Motor neuron (in vitro differentiated cells): Measurements from ENCODE around the gene PEX26. TPM values are rescaled to one million over a fixed set of nuclear protein-coding genes. Genes with fewer than 3 reads are reported as not detected.

Experiments
- ATAC-seq, 8 experiments: fragments of 200-7000 bp; cut with Tn5 transposase; replicated peaks in 6 of 8; 2 replicates each; pipeline ENCODE4 v1.8.0; 2021; ENCODE audit warnings: mild to moderate bottlenecking in 8 of 8, moderate library complexity in 8 of 8
- H3K27ac ChIP-seq, 2 donors: fragments of 250-450 bp; sonication (Bioruptor Pico); 2 replicates each; pipeline ENCODE4 v1.9.0; 2021; ENCODE audit warnings: antibody characterized with exemption in 2 of 2, mild to moderate bottlenecking in 2 of 2, moderate library complexity in 1 of 2
- H3K4me1 ChIP-seq, 2 donors: fragments of 250-450 bp; sonication (Bioruptor Pico); replicated peaks in 1 of 2; 2 replicates each; pipeline ENCODE4 v1.6.1; 2021; ENCODE audit warnings: antibody characterized with exemption in 2 of 2, mild to moderate bottlenecking in 2 of 2, moderate library complexity in 1 of 2
- H3K4me3 ChIP-seq, 5 donors: fragments of 250-450 bp; sonication (Bioruptor Pico); 2 replicates each; pipeline ENCODE4 v1.9.0; 2021; ENCODE audit warnings: antibody characterized with exemption in 5 of 5, mild to moderate bottlenecking in 5 of 5, moderate library complexity in 4 of 5
- WGBS, 10 experiments: fragments of 450-650 bp; shearing (Covaris generic); methylation state at CpG; one replicate each; pipeline ENCODE4 v1.0.0; 2022; 5-methylcytosine and 5-hydroxymethylcytosine counted together
- in situ Hi-C, 9 experiments: fragments of 400-800 bp; cut with MboI; loops; one replicate each; pipeline ENCODE4 v1.15.0; 2021; ENCODE audit warnings: low sequenced_read_pairs in 9 of 9, low pct_unique_long_range_greater_than_20kb in 2 of 9; ENCODE audit not compliant: unreplicated experiment in 9 of 9
- total RNA-seq, 8 experiments: library from RNA; unstranded; fragments of 300-600 nt; gene quantifications; 2 replicates each; pipeline versions ENCODE4 v1.2.3 to v1.2.4, GENCODE V29; 2022

PEX26 gene
- total RNA-seq, 8 experiments from 2014 or later, result 10.5 to 25.1 (median 19.4) TPM

- Histone ChIP-seq H3K4me3 (peak overlapping the region; percentile 55 to 91 (median 68)), H3K4me1 (peaks cover 16 to 18% of the 10 kb centered on the region in 2 donors), H3K27ac (peak overlapping the region in 1 of 2 donors; percentile 72)
- no peak for ATAC-seq
- 0 to 45% (median 14%) methylated on average over 1 to 10 of the region's 10 CpGs for WGBS, 10 experiments
- in situ Hi-C loops, result loop anchor here in 5 of 9 experiments (10.0 kb wide), 1 partner anchor 242 kb away; no protein-coding TSS in a partner anchor
Measured at GRCh38 chr22:18077087-18077638, 627 bp upstream of the PEX26 start.

- ATAC-seq, result peak in 3 of 8 experiments; percentile 6 to 22 (median 6)
- in situ Hi-C loops, result loop anchor here in 5 of 9 experiments (10.0 kb wide), 1 partner anchor 244 kb away; no protein-coding TSS in a partner anchor
- Histone ChIP-seq H3K4me3 (peak overlapping the region; percentile 55 to 91 (median 68)), H3K4me1 (peaks cover 16 to 18% of the 10 kb centered on the region in 2 donors), H3K27ac (peak overlapping the region; percentile 22 to 73)
- WGBS, 10 experiments, result 13 to 67% (median 40%) methylated on average over 1 to 29 of the region's 45 CpGs; no CpG with 5 or more reads in 5 of the 10 experiments
Measured at GRCh38 chr22:18078329-18079041, 695 bp downstream of the PEX26 start.

- Histone ChIP-seq H3K4me3 (no peak overlapping the region), H3K4me1 (peaks cover 16 to 18% of the 10 kb centered on the region in 2 donors), H3K27ac (no peak overlapping the region)
- WGBS, 10 experiments, result 0 to 80% (median 54%) methylated on average over 1 to 3 of the region's 4 CpGs; no CpG with 5 or more reads in 4 of the 10 experiments
- ATAC-seq, result no peak
- in situ Hi-C loops, result loop anchor here in 5 of 9 experiments (10.0 kb wide), 1 partner anchor 245 kb away; no protein-coding TSS in a partner anchor
Measured at GRCh38 chr22:18079706-18080233, 2.0 kb downstream of the PEX26 start.

- 85 to 100% (median 97%) methylated on average over 1 to 5 of the region's 5 CpGs; no CpG with 5 or more reads in 1 of the 10 experiments for WGBS, 10 experiments
- Histone ChIP-seq H3K4me3 (no peak overlapping the region), H3K27ac (no peak overlapping the region), H3K4me1 (peaks cover 10 to 13% of the 10 kb centered on the region in 2 donors)
- ATAC-seq, result no peak
- in situ Hi-C loops, result no loop called here
Measured at GRCh38 chr22:18081416-18081815, 3.6 kb downstream of the PEX26 start.

- WGBS, 10 experiments, result 21 to 100% (median 68%) methylated on average over 1 to 2 of the region's 2 CpGs
Measured at GRCh38 chr22:18082467-18082866, 4.7 kb downstream of the PEX26 start.

GRCh38 chr22:18083406-18083805 is 5.6 kb downstream of the PEX26 start:
- H3K4me1 ChIP-seq, result peaks cover 6 to 7% of the 10 kb centered on the region in 2 donors
- no peak overlapping the region for H3K4me3 ChIP-seq
- ATAC-seq, result no peak
- in situ Hi-C loops, result no loop called here
- H3K27ac ChIP-seq, result no peak overlapping the region
- WGBS, 10 experiments, result 90 to 95% (median 94%) methylated on average over 3 to 10 of the region's 10 CpGs; no CpG with 5 or more reads in 6 of the 10 experiments

More at GRCh38 chr22:18082467-18082866, 4.7 kb downstream of the PEX26 start:
- Histone ChIP-seq H3K4me1 (peaks cover 6 to 7% of the 10 kb centered on the region in 2 donors), H3K27ac (no peak overlapping the region), H3K4me3 (no peak overlapping the region)
- in situ Hi-C loops, result no loop called here
- ATAC-seq, result no peak

- in situ Hi-C loops, result no loop called here
- peak in 2 of 8 experiments; percentile 97 to 99 for ATAC-seq
Measured at GRCh38 chr22:18085188-18085587, 7.4 kb downstream of the PEX26 start.

GRCh38 chr22:18087350-18087855 is 9.6 kb downstream of the PEX26 start:
- 61 to 100% (median 73%) methylated on average over 1 to 7 of the region's 13 CpGs; no CpG with 5 or more reads in 5 of the 10 experiments for WGBS, 10 experiments
- H3K27ac ChIP-seq, result no peak overlapping the region
- no peak for ATAC-seq
- H3K4me1 ChIP-seq, result no peaks in the 10 kb centered on the region
- in situ Hi-C loops, result no loop called here
- H3K4me3 ChIP-seq, result no peak overlapping the region

More at GRCh38 chr22:18085188-18085587, 7.4 kb downstream of the PEX26 start:
- no peak overlapping the region for H3K27ac ChIP-seq
- no peak overlapping the region for H3K4me3 ChIP-seq
- H3K4me1 ChIP-seq, result no peaks in the 10 kb centered on the region

- no peak for ATAC-seq
- Histone ChIP-seq H3K4me1 (no peaks in the 10 kb centered on the region), H3K27ac (no peak overlapping the region), H3K4me3 (no peak overlapping the region)
- in situ Hi-C loops, result no loop called here
- WGBS, 10 experiments, result 95 to 100% (median 100%) methylated on average over 1 to 6 of the region's 11 CpGs; no CpG with 5 or more reads in 3 of the 10 experiments
Measured at GRCh38 chr22:18088825-18089568, 11.2 kb downstream of the PEX26 start.

- no peaks in the 10 kb centered on the region for H3K4me1 ChIP-seq
- in situ Hi-C loops, result no loop called here
- ATAC-seq, result no peak
- no peak overlapping the region for H3K4me3 ChIP-seq
- WGBS, 10 experiments, result 90 to 100% (median 100%) methylated on average over 1 to 7 of the region's 8 CpGs; no CpG with 5 or more reads in 2 of the 10 experiments
- H3K27ac ChIP-seq, result no peak overlapping the region
Measured at GRCh38 chr22:18090286-18090685, 12.5 kb downstream of the PEX26 start.

- in situ Hi-C loops, result no loop called here
- WGBS, 10 experiments, result 15 to 100% (median 62%) methylated on average over 1 to 4 of the region's 7 CpGs; no CpG with 5 or more reads in 3 of the 10 experiments
- Histone ChIP-seq H3K4me3 (no peak overlapping the region), H3K27ac (peak overlapping the region in 1 of 2 donors; percentile 21), H3K4me1 (no peaks in the 10 kb centered on the region)
- ATAC-seq, result peak in 2 of 8 experiments; percentile 10 to 23
Measured at GRCh38 chr22:18091478-18091877, 13.7 kb downstream of the PEX26 start.

- H3K27ac ChIP-seq, result peak overlapping the region in 1 of 2 donors; percentile 21
- peak in 5 of 8 experiments; percentile 24 to 97 (median 89) for ATAC-seq
- in situ Hi-C loops, result no loop called here
- WGBS, 10 experiments, result 0 to 99% (median 85%) methylated on average over 2 to 14 of the region's 22 CpGs; no CpG with 5 or more reads in 3 of the 10 experiments
- H3K4me3 ChIP-seq, result no peak overlapping the region
- H3K4me1 ChIP-seq, result no peaks in the 10 kb centered on the region
Measured at GRCh38 chr22:18091916-18092526, 14.2 kb downstream of the PEX26 start.
